ENCODE measurements around the gene KCNK7.

DNA sequence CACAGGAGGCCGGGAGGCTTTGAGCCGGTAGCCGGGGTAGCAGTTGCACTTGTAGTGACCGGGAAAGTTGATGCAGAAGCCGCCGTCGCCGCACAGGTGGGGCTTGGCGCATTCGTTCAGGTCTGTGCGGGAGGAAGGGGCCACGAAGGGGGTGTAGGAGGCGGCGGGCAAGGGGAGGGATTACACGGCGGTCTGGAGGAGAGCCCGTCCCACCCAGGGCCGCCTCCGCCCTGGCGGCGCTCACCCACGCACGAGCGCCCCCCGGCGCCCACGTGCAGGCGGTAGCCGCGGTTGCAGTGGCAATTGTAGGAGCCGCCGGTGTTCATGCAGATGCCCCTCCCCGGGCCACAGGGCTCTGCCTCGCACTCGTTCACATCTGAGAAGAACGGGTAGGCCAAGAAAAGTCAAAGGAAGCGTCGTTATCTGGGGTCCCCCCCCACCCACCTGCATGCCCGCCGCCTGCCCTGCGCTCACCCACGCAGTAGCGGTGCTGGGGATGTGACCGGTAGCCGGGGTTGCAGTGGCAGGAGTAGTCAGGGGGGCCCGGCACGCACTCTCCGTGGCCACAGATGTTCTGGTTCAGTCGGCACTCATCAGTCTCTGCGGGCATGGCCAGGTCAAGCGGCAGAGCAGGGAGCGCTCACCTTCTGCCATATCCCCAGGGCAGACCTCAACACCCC, 48.0 kb downstream of the KCNK7 start:
- TF ChIP-seq POLR2A (IDR thresholded peaks at IDR 0.05): no peak
- TF ChIP-seq, protein P1, sequence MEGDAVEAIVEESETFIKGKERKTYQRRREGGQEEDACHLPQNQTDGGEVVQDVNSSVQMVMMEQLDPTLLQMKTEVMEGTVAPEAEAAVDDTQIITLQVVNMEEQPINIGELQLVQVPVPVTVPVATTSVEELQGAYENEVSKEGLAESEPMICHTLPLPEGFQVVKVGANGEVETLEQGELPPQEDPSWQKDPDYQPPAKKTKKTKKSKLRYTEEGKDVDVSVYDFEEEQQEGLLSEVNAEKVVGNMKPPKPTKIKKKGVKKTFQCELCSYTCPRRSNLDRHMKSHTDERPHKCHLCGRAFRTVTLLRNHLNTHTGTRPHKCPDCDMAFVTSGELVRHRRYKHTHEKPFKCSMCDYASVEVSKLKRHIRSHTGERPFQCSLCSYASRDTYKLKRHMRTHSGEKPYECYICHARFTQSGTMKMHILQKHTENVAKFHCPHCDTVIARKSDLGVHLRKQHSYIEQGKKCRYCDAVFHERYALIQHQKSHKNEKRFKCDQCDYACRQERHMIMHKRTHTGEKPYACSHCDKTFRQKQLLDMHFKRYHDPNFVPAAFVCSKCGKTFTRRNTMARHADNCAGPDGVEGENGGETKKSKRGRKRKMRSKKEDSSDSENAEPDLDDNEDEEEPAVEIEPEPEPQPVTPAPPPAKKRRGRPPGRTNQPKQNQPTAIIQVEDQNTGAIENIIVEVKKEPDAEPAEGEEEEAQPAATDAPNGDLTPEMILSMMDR (IDR thresholded peaks at IDR 0.05): no peak
- no peak for TF ChIP-seq EP300 (IDR thresholded peaks at IDR 0.05)
